Measurements from ENCODE around the gene MAMDC2. TPM values are rescaled to one million over a fixed set of nuclear protein-coding genes. Genes with fewer than 3 reads are reported as not detected.

The MAMDC2 gene
- total and polyA plus RNA-seq, 2 of the 8 experiments (the other 6 are each of a cell fraction or from before 2014, with no cell fraction given), result 6.1 to 15.4 TPM

GRCh38 chr9:70000469-70000868 is 43.2 kb upstream of the MAMDC2 start (continued):
- TF ChIP-seq CHD7 (IDR thresholded peaks at IDR 0.05; ENCODE audit: insufficient replicate concordance, low read length) (no peak), TCF12 (IDR thresholded peaks at IDR 0.05; ENCODE audit: low read depth, low read length) (no peak), KDM4A (IDR thresholded peaks at IDR 0.05; ENCODE audit: low read depth, low read length, severe bottlenecking) (no peak), CBX8 (IDR thresholded peaks at IDR 0.05; ENCODE audit: borderline replicate concordance, low read depth, low read length) (no peak), HDAC2 (IDR thresholded peaks at IDR 0.05; ENCODE audit: borderline replicate concordance in 1 of 2, low read depth in 2 of 2, low read length in 2 of 2) (no peak), SP1 (IDR thresholded peaks at IDR 0.05; ENCODE audit: low read depth, low read length) (no peak), BACH1 (IDR thresholded peaks at IDR 0.05; ENCODE audit: low read length) (no peak), GTF2F1 (IDR thresholded peaks at IDR 0.05; ENCODE audit: borderline replicate concordance, low read depth, low read length) (no peak)

All from H1 (cell line).